Activated T-cell treated with anti-CD3 and anti-CD28 coated beads for 48 hours (primary cell): ENCODE measurements around the gene TMEM37.

ENCODE experiments used
- DNase-seq: peaks from one replicate; pipeline ENCODE4 v3.0.0-alpha.2; 2020; ENCODE audit warnings: low read depth

Gene TMEM37

DNA sequence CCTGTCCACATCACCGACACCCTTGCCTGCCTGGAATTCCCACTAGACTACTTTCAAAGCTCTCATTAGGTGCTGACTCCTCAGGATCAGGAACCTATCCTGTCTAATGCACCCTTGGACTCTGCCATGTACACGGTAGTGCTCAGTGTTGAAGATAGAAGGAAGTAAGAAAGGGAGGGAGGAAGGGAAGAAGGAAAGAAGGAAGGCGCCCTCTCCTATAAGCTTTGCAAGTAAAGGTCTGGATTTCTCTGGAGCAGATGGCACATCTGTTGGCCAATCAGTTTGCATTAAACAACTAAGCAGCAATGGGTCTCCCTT lies 47.3 kb downstream of the TMEM37 start:
- no peak for DNase-seq

DNA sequence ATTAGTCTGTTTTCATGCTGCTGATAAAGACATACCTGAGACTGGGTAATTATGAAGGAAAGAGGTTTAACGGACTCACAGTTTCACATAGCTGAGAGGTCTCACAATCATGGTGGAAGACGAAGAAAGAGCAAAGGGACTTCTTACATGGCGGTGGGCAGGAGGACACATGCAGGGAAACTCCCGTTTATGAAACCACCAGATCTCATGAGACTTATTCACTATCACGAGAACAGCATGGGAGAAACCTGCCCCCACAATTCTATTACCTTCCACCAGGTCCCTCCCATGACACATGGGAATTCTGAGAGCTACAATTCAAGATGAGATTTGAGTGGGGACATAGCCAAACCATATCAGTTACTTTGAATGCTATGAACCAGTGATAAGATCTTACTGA lies 48.5 kb downstream of the TMEM37 start:
- DNase-seq = no peak

DNA sequence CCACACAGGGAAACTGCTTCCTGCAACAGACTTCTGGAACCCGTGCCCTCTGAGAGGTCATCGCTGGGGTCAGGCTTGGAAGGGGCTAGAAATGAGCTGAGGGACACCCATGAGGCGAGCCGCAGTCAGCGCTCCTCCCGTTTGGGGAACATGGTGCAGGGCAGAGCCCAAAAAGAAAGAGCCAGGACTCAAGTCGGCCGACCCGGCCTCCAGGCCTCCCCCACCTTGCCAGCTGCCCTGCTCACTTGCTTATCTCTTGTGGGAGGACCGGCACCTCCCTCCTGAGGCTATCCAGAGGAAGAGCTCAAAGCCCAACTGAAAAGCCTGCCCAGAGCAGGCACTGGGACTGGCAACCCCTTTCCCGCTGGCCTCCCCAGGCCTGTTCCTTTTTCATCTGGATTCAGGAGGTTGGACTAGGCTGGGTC lies 49.1 kb downstream of the TMEM37 start:
- no peak for DNase-seq

DNA sequence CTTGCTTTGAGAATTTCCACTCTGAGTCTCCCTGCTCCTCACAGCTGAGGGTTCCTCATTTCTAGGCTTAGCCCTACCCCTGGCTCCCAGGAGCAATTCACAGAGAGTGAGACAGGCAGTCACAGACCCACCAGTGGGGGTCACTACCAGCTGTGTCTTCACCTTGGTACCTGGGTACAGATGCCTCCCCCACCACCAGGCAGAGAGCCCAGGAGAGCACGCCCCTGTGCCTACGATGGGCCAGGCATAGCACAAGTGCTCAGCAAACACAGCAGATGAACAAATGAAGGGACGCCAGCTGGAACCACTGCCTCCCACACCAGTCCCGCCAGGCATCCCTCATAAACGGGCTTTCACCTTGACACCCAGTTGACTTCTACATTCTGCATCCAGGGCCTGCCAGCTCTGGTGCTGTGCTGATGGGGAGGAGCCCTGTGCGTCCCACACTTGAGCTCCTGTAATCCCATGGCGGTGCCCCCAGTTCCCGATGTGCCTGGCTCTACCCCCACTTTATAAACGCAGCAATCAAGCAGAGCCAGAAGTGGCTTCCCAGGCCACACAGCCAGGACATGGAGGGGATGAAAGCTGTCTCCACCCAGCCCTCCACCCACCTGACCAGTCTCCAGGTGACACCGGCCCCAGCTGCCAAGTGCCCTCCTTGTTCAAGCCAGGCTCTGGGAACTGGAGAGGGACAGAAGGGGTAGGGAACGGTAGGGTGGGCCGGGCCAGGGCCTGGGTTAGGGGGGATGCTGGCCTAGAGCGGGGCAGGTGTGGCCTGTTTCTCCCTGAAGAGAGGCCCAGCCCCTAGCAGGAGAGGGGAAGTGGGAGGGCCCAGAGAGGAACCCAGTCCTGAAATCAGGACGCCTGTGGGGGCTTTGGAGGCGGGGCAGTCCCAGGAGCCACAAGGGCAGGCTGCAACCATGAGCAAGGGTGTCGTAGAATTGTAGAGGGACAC lies 50.1 kb downstream of the TMEM37 start:
- DNase-seq = no peak

DNA sequence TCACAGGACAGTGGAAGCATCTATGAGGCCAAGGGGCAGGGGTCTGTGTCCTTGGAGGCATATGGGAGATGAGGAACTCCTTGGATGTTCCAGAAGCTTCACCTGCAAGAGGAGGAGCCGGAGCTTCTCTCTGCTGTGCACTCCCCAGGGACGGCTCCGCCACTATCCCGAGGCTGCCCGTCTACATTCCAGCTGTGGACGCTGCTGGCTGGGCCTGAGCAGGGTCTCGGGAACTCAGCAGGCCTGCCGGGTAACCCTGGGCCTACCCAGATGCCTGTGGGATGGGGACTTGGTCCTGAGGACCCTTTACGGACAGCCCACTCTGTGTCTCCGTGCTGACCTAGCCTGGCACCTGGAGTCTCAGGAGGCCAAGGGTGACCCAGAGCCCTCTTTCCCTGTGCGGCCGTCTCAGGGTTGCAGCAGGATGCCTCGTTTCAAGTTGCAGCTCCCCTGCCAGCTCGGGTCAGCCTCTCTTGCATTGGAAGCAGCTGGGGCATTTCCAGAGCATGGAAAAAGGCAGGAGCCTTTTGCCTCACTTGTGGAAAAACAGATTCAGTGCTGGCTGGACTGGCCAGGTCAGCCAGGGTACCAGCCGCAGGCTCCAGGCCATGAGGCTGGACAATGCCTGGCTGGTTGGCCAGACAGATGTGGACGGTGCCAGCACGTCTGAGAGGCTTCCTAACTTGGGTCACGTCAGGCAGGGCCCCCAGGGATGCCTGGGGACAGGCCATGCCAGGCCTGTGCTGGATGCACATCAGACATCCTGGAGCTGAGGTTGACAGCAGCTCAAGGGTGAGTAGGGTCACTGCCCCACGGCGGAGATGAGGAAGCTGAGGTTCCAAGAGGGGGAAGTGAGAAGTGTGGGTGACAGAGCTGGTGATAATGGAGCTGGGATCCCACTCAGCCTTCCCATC lies 51.1 kb downstream of the TMEM37 start:
- no peak for DNase-seq

DNA sequence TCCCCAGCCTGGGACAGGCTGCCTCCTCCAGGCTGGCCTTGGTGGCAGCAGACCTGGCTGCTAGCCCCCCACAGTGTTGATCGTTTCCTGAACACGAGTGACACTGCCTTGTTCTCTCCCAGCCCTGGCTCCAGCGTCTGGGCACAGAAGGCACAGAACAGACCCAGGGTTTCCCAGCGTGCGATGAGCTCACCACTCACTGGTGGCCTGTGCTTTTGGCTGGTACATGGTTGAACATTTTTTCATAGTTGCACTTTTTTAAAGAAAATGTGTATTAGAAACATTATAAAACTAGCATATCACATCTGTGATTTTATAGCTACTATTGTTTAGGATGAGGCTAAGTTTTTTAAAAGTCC lies 51.7 kb downstream of the TMEM37 start:
- no peak for DNase-seq

DNA sequence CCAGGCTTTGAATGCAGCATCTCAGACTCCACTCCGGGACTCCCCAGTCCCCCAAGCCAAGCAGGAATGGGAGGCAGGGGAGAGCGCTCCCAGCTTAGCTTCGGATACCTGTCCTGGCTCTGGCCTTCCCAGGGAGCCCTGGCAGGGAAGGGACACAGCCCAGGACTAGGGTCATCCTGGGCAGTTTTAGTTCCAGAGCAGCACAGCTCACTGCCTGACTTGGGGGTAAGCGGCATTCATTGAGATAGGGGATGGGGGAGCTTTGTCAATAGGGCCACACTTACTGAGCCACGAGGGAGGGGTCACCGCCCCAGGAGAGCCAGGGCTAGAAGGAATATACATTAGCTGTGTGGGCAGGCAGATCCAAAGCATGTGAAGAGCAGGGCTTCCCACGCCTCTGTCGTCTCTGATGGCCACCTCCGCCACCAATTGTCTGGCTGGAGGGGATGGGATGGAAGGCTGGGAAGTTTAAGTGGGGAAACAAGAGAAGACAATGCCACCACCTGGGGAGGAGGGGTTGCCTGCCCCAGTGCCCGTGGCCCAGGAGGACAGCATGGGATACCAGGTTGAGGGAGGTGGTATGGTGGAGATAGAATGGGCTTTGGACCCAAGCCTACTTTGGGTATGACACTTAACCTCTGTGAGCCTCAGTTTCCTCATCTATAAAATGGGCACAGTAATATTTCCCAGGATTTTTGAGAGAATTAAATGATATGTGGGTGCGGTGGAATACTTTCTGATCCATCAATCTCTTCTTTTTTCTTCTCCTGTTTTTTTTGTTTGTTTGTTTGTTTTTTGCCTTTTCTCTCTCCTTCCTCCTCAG lies 52.5 kb downstream of the TMEM37 start:
- no peak for DNase-seq

DNA sequence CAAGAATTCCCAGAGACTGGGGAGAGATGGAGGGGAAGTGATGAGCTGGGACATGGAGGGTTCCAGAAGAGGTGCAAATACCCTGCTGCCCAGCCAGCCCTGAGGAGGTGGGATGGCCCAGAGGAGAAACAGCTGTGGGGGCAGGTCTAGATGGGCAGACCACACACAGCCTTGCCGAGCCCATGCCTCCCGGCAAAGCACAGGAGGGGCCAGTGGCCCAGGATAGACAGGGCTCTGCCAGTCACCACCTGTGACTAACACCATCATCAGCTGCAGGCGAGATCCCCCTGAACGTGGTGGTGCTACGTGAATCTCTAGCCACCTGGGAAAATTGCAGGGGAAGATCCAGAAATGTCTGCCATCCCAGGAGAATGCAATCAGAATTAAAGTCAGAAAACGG lies 53.2 kb downstream of the TMEM37 start:
- DNase-seq = no peak

DNA sequence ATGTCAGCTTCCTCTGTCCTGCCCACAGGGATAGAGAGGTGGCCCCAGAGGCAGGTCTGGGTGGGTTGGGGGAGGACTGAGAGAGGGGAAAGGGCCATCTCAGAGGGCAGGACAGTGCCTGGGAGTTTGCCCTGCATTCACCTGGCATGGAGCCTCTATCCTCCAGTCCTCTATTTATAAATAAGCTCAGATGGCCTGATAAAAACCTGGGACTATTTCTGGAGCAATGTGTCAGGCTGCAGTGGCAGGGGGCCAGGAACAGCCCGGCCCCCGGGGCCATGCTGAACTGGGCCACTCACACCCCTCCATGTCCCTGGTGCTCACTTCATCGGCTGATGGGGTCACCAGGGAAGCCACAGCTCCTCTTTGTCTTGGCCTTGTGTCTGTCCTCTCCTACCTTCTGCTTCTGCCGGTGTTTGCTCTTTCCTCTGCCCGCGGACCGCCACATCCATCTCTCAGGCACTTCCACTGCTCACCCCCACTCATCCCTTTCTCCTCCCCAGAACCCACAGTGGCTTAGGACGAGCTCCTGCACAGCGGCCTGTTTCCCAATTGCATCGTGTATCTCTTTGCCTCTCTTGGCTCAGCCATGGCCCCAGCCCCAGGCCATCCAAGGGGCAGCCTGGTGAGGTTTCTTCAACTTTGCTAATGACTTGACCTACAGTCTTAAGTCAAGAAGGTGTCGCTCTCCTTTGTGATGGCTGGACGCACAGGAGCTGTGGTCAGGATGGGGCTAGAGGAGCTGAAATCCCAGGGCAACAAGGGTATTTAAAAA lies 53.9 kb downstream of the TMEM37 start:
- DNase-seq = no peak

DNA sequence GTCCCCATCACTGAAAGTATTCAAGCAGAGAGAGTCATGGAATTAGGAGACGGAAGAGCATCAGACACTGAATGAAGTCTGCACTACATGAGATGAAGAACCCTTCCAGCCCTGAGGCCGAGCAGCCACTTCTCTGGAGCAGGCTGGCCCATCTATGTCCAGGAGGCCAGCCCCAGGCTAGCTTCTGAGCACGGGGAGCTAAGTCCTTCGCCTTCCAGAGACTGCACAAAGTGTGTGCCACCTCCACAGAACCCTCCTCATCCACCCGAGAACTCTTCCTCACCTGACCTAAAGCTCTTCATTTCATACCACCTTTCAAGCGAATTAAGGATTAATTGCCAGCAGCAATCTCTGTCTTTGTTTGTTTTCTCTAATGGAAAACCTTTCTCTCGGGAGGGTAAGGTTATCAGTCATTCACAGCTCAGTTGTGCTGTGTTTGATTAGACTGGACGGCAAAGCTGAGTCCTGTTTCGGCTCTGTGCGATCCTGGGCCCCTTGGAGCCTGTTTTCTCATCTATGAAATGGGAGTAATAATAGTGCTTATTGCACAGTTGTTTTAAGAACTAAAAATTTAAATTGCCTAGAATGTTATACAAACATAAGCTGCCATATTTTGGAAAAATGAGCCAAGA lies 54.7 kb downstream of the TMEM37 start:
- DNase-seq = no peak

DNA sequence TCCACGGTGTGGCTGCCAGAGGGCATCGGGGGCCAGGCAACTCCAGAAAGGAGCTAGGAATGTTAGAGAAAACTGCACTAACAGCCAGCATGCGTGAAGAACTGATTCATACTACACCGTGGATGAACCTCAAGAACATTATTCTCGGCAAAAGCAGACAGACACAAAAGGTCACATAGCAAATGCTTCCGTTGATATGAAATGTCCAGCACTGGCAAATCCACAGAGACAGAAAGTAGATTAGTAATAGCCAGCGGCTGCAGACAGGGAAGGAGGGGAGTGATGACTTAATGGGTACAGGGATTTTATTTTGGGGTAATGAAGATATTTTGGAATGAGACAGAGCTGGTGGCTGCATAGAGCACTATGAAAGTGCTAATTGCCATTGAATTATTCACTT lies 55.2 kb downstream of the TMEM37 start:
- no peak for DNase-seq

DNA sequence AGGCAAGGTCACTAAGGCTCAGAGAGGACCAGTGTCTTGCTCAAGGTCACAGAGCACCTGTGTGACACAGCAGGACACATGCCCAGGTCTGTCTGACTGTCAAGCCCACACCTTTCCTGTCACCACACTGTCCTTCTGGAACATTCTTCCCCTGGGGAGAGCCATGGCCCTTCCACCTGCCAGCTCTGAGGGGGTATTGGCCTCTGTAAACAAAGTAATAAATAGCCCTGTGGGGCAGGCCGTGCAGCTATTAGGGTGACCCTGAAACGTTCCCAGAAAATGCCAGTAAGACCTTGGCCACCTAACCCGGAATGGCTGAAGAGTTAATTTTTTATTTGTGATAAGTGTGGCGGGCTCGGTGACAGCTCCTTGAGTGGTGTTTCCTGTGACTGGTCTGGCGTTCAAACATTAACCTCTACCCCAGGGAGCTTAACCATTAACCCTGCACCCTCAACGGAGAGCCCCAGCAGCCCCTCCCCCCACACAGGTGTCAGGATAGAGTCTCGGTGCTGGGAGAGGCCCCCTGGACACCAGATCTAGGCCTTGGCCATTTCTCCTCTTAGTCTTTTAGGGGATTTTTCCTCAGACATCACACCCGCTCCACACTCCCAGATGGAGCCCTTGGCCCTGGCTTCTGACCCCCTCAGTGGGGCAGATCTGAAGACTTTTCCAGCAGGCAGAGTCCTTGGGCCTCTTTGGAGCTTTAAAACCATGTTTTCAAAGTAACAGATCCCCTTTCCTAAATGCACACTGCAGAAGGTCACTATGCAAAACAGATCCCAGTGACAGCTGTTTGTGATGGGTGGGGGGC lies 56.0 kb downstream of the TMEM37 start:
- no peak for DNase-seq
